Measurements from ENCODE around the gene IFNA13.

The IFNA13 gene

GRCh38 chr9:21357479-21358460 is 10.1 kb downstream of the IFNA13 start:
- no peak for DNase-seq

DNA sequence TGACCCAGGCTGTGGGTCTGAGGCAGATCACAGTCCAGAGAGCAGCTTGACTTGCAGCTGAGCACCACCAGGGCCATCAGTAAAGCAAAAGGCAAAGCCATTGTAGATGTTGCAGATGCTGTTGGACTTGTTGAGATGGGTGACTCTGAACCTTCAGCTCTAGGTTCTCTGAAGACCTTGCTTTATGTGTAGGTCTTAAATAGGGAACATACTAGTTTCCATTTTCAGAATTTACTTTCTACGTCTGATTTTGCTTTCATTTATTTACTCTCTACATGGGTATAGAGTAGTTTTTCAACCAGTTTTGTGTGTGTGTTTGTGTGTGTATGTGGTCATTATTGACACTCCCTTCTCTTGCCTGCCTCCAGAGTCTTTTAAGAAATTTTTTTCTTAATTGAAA is 17.1 kb downstream of the IFNA13 start, which contains the start of gene IFNA6:
Gene IFNA6, minus strand, starts transcription at position 101 of the 400 bp plus-strand sequence. Its CDS starts 0 bp downstream, at position 101.
- DNase-seq = no peak

DNA sequence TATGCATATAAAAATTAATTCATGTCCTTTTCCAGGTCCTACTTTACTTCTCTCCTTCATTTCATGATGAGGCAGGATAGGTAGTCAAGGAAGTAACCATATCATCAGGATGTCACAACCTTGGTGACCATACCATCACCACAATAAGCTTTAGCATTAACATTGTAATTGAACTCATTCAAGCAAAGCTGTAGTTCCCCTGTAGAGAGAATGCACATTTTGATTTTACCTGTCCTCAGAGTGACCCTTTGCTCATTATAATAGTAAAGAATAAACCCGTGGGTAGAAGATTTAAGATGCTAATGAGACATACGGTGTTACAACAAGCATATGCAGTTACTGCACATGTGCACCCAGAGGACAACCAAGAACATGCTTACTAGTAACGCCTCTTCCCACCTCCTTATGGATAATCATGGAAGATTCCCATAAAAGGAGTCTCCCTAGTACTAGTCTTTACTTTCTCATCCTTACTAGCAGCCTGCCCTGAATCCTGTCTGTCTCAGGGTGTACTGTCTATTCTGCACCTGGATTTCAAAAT is 19.4 kb downstream of the IFNA13 start:
- DNase-seq = no peak

GRCh38 chr9:21340735-21341134 is 27.1 kb downstream of the IFNA13 start:
- DNase-seq = no peak

DNA sequence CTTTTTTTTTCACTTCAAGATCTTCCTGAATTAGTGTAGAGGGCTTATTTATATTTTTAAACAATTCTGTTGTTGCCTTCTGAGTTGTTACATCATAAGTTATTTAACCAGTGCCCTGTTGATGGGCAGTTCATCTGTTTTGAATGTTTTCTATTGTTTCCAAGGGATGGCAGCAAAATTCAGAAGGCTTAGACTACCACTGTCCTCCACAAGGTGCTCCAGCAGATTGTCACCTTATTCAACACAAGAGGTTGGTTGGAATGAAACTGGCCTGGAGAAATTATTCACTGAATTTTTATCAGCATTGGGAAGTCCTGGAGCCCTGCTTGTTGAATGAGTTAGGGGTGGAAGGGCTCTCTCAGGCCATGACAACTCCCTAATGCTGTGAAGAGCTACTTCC is 31.4 kb downstream of the IFNA13 start:
- no peak for DNase-seq

- DNase-seq = peak; percentile 46
Observed at GRCh38 chr9:21334701-21335632, 32.9 kb downstream of the IFNA13 start, which contains the start of gene KLHL9. Gene KLHL9, minus strand, starts transcription at chr9:21335404. Its CDS starts 545 bp downstream, at chr9:21334859.

DNA sequence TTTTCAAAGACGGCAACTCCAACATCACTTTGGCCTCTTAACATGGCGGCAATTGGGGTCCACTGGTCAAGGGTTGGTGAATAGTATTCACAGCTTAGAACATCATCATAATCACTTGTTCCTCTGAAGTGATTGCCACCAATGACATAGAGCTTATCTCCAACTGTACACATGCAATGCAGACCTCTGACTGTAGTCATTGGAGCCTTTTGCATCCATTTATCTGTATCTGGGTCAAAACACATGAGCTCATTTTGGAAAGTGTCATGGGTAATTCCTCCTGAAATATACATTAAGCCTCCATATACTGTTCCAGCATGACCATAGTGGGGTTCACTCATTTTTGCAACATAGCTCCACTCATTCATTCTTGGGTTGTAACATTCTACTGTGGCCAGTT is 34.6 kb downstream of the IFNA13 start:
- DNase-seq = no peak

GRCh38 chr9:21331676-21332402 is 36.0 kb downstream of the IFNA13 start:
- no peak for DNase-seq

DNA sequence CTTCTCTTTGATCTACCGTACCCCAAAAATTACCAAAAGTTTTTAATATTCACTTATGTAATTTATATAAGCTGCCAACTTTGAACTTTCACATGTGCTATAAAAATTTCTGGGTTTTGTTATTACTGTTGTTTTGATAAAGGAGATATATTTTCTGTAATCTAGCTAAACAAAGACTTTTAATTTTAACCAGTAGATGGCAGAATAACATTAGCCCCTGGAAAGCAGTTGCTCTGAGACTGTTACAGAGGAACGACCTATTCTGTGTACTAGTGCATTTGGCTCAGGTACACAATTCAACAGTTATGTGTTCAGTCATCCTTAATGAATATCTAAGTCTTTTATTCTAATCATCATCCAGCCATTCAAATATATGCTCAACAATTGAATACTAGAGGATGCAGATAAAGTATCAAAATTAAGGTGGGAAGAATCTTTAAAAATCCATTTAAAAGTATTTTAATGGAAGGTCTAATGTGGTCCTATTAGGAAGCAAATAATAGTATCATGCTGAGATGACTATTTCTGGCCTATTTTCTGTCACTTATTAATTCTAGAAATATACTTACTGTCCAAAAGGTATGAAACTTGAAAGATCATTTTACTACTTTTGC is 41.2 kb downstream of the IFNA13 start:
- no peak for DNase-seq

DNA sequence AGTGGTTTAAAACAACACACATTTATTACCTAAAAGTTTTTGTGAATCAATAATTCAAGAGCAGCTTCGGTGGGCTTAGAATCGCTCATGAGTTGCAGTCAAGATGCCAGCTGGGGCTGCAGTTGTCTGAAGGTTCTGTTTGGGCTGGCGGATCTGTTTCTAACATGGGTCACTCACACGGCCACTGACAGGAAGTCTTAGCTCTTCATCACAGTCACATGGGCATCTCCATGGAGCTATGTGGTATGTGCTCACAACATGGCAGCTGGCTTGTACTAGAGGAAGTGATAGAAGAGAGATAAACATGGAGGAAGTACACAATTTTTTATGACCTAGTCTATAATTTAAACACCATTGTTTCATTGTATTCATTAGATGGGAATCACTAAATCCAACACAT is 43.8 kb downstream of the IFNA13 start:
- DNase-seq = no peak

- no peak for DNase-seq
Observed at GRCh38 chr9:21322911-21323461, 44.9 kb downstream of the IFNA13 start.

DNA sequence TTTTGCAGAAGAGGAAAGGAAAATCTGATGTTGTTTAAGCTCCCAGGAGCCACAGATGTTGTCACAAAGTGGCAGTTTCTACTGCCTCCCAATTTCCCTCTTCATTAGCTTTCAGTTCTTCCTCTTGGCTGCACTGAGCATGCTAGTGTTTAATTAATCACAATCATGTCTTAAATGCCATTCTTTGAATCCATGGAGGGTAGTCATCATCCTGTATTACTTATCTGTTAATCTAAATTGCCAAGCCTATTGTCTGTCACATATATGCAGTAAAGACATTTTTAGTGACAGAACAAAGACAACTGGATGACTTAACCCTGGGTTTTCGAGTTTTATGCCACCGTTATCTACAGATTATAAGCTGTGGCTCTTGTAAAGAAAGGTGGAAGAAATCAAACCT is 47.4 kb downstream of the IFNA13 start:
- DNase-seq = no peak

DNA sequence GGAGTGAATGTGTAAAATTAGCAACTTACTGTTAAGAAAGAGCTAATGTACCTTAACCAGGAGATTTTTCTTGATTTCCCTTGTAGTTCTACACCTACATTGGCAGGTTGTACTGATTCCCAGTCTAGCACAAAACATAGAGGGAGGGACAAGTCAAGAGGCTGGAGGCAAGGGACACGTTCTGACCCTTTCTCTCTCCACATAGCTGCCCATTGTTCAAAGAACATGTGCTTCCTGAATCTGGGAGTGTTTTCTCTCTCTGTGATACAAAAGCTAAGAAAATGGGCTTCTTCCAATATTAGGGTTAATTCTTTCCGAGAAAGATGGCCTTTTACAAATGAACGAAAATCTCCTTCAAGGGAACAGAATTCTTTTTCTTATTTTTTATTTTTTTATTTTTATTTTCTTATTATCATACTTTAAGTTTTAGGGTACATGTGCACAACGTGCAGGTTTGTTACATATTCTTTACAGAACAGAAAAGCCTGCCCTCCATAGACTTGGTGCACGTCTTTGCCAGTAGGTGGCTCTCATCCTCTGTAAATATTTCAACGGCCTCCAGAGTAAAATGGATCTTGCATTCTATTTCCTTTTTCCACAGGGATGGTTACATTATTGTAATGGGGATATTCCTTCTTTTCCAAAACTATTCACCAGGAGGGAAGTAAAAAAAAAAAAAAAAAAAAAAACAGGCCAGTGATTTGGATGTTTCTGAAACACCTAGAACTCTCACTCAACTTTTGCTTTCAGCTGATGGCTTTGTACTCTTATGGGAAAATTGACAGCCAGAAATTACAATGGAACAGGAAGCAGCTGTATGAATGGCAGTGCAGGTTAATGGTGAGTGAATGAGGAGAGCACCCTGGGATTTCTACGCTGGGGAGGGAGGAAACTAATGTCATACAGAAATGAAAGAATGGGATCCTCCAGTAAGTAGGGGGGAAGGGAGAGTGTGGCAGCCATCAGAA is 49.6 kb downstream of the IFNA13 start:
- DNase-seq = peak; percentile 14

All from DMS 273 treated with DMSO at 0.1 percent for 48 hours (cell line).